Transverse colon (tissue), 4 donors: ENCODE data around the gene B4GALNT4. TPM values are rescaled to one million over a fixed set of nuclear protein-coding genes. Genes with fewer than 3 reads are reported as not detected.

Experiments used
- DNase-seq: peaks from one replicate; pipeline ENCODE4 v3.0.0-alpha.2; 2019
- H3K27ac ChIP-seq, 4 donors: fragments of 200-600 bp; sonication (generic); 2 replicates each; pipeline ENCODE4 v1.5.1; 2016 to 2018; ENCODE audit warnings: inconsistent platforms in 4 of 4
- H3K27me3 ChIP-seq: fragments of 200-600 bp; sonication (generic); 2 replicates; pipeline ENCODE4 v1.5.1; 2017; ENCODE audit warnings: inconsistent platforms
- H3K36me3 ChIP-seq, 4 donors: fragments of 200-600 bp; sonication (generic); 2 replicates each; pipeline ENCODE4 v1.5.1; 2017 to 2019; ENCODE audit warnings: inconsistent platforms in 4 of 4
- H3K4me1 ChIP-seq, 4 donors: fragments of 200-600 bp; sonication (generic); 2 replicates each; pipeline ENCODE4 v1.5.1; 2017 to 2020; ENCODE audit warnings: inconsistent platforms in 4 of 4
- H3K4me3 ChIP-seq, 4 donors: fragments of 200-600 bp; sonication (generic); 1 replicate in 1 of 4; 2 replicates in 3 of 4; pipeline versions ENCODE4 v1.5.1 to v1.6.1; 2017 to 2019; ENCODE audit warnings: inconsistent platforms in 4 of 4
- H3K9me3 ChIP-seq, 2 donors: fragments of 200-600 bp; sonication (generic); 2 replicates each; pipeline ENCODE4 v1.5.1; 2017 to 2019; ENCODE audit warnings: inconsistent platforms in 2 of 2
- CTCF ChIP-seq, 5 experiments: fragments of 200-600 bp in 3 of 5; fragments of 450-650 bp in 2 of 5; sonication (generic) in 3 of 5; IDR thresholded peaks; 1 replicate in 2 of 5; 2 replicates in 3 of 5; pipeline ENCODE4 v1.5.1; 2016 to 2017; ENCODE audit warnings: antibody characterized with exemption in 5 of 5, inconsistent platforms in 3 of 5, mild to moderate bottlenecking in 2 of 5, moderate library complexity in 1 of 5
- EP300 ChIP-seq: sonication (generic); formaldehyde crosslinking; IDR thresholded peaks from one replicate; pipeline ENCODE4 v1.6.1; 2017; ENCODE audit warnings: antibody characterized with exemption, low read depth
- POLR2A ChIP-seq: fragments of 450-650 bp; IDR thresholded peaks from one replicate; pipeline ENCODE4 v1.6.1; 2016; ENCODE audit warnings: antibody characterized with exemption, mild to moderate bottlenecking, moderate library complexity
- POLR2AphosphoS5 ChIP-seq, 3 donors: sonication (generic); formaldehyde crosslinking; IDR thresholded peaks; one replicate each; pipeline ENCODE4 v1.6.1; 2016; ENCODE audit warnings: antibody characterized with exemption in 3 of 3
- WGBS, 2 donors: methylation state at CpG; one replicate each; pipeline ENCODE4 v1.1.5; 2018; ENCODE audit warnings: low coverage in 1 of 2; 5-methylcytosine and 5-hydroxymethylcytosine counted together
- in situ Hi-C, 4 donors: fragments of 200-750 bp; cut with MboI; loops; one replicate each; pipeline versions ENCODE4 v1.15.0 to v1.15.1; 2017; ENCODE audit warnings: low sequenced_read_pairs in 3 of 4, low pct_ligation_motif_present in 1 of 4, low pct_unique_long_range_greater_than_20kb in 1 of 4
- intact Hi-C: fragments of 100-400 bp; cut with DNase I; formaldehyde crosslinking; loops from one replicate; pipeline ENCODE4 v1.15.1; 2023; ENCODE audit warnings: low total_unique reads
- total RNA-seq, 4 donors: library from RNA; depleted of rRNA; stranded (reverse); fragments of >200 nt; gene quantifications; one replicate each; pipeline ENCODE4 v1.1.0, GENCODE V29; 2016

B4GALNT4 gene
- total RNA-seq, 4 donors from 2014 or later: 0.82 to 3.0 (median 1.3) TPM; not detected in 1

DNA sequence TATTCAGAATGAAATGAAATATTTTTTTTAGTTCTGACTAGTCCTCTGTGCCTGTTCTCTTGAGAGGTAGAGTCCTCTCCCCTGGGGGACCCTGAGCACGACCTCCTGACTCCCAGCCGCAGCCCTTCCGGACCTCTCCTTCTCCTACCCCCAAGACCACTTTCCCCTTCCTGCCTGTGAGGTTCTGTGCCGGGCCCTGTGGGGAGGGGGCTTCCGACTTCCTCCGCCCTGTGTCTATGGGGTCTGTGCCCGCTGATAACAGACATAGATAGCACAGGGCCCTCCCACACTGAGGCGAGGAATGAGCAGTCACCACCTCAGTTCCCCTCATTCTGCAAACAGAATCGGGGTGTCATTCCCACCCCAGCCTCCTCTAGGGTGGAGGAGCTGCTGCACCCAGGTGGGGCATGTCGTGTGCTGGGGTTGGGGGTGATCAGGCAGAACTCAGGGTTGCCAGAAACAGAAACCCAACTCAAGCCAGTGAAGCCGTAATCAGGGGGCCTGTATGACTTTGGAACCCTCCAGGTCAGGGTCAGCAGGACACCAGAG lies 12.9 kb downstream of the B4GALNT4 start:
- TF ChIP-seq EP300 (no peak), CTCF (IDR thresholded peaks at IDR 0.05) (no peak), POLR2A (no peak), POLR2AphosphoS5 (IDR thresholded peaks at IDR 0.05) (no peak)
- DNase-seq: no peak
- Histone ChIP-seq H3K4me3 (no peak overlapping the region), H3K36me3 (no peaks in the 10 kb centered on the region), H3K9me3 (no peaks in the 10 kb centered on the region), H3K27ac (no peak overlapping the region), H3K27me3 (no peaks in the 10 kb centered on the region), H3K4me1 (no peaks in the 10 kb centered on the region)
- WGBS, 2 donors: 74% methylated on average over 11 of the region's 11 CpGs; no CpG with 5 or more reads in 1 of the 2 donors
- in situ Hi-C loops (no loop called here), intact Hi-C loops (no loop called here)

GRCh38 chr11:383431-383830 lies 14.1 kb downstream of the B4GALNT4 start:
- 79 to 95% methylated on average over 4 to 14 of the region's 14 CpGs for WGBS, 2 donors
- no peak for TF ChIP-seq CTCF (IDR thresholded peaks at IDR 0.05)
- no peak for TF ChIP-seq EP300
- no peak for TF ChIP-seq POLR2A
- no peak for TF ChIP-seq POLR2AphosphoS5 (IDR thresholded peaks at IDR 0.05)
- intact Hi-C loops: no loop called here
- Histone ChIP-seq H3K27ac (no peak overlapping the region), H3K4me3 (no peak overlapping the region), H3K36me3 (no peaks in the 10 kb centered on the region), H3K4me1 (no peaks in the 10 kb centered on the region), H3K27me3 (no peaks in the 10 kb centered on the region), H3K9me3 (no peaks in the 10 kb centered on the region)
- in situ Hi-C loops: no loop called here
- DNase-seq: no peak

DNA sequence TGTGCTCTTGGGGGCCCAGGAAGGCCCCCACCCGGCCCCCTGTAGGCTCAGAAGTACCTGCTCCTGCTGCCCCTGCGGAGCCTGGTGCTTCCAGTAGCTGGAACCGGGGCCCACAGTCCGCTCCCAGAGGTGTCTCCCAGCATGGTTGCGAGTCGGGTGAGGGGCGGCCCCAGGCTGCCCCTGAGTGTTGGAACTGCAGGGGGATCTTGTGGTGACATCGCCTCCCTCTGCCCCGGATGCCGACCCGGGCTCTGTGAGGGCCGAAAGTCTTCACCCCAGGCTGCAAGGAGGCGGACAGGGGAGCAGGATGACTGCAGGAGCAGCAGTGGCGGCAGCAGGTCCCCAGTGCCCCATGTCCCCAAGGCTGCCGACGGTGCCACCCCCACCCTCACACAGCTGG lies 15.2 kb downstream of the B4GALNT4 start:
- H3K4me3 ChIP-seq: no peak overlapping the region
- in situ Hi-C loops (no loop called here), intact Hi-C loops (no loop called here)
- no peaks in the 10 kb centered on the region for H3K9me3 ChIP-seq
- H3K27ac ChIP-seq: no peak overlapping the region
- no peak for DNase-seq
- H3K27me3 ChIP-seq: no peaks in the 10 kb centered on the region
- 84% methylated on average over 16 of the region's 16 CpGs; no CpG with 5 or more reads in 1 of the 2 donors for WGBS, 2 donors
- no peaks in the 10 kb centered on the region for H3K4me1 ChIP-seq
- H3K36me3 ChIP-seq: no peaks in the 10 kb centered on the region
- TF ChIP-seq CTCF (IDR thresholded peaks at IDR 0.05) (no peak), POLR2AphosphoS5 (IDR thresholded peaks at IDR 0.05) (no peak)

- Histone ChIP-seq H3K4me1 (no peaks in the 10 kb centered on the region), H3K36me3 (no peaks in the 10 kb centered on the region), H3K27ac (no peak overlapping the region), H3K9me3 (no peaks in the 10 kb centered on the region), H3K4me3 (no peak overlapping the region), H3K27me3 (no peaks in the 10 kb centered on the region)
- DNase-seq: no peak
- intact Hi-C loops (no loop called here), in situ Hi-C loops (no loop called here)
- WGBS, 2 donors: 91% methylated on average over 17 of the region's 19 CpGs; no CpG with 5 or more reads in 1 of the 2 donors
- TF ChIP-seq EP300 (no peak), POLR2A (no peak), CTCF (IDR thresholded peaks at IDR 0.05) (no peak), POLR2AphosphoS5 (IDR thresholded peaks at IDR 0.05) (no peak)
These were observed 16.5 kb downstream of the B4GALNT4 start for GRCh38 chr11:385594-386351.
